ENCODE data around the gene IQCM. TPM values are rescaled to one million over a fixed set of nuclear protein-coding genes. Genes with fewer than 3 reads are reported as not detected.
"Not testable (repeated sequence)": the region's sequence is repeated elsewhere in the genome, so short reads cannot be mapped to it uniquely, and the experiment has no call there.

IQCM gene
- total RNA-seq, 2 donors from 2014 or later = not detected

- no peak for ATAC-seq
- no peaks in the 10 kb centered on the region for H3K36me3 Mint-ChIP-seq
- H3K9me3 Mint-ChIP-seq = peaks cover 6 to 8% of the 10 kb centered on the region in 2 donors
Measured at GRCh38 chr4:149349541-149349940, 466.1 kb downstream of the IQCM start.

GRCh38 chr4:149347139-149347538 is 468.5 kb downstream of the IQCM start:
- Mint-ChIP-seq H3K27ac (no peak overlapping the region), H3K36me3 (no peaks in the 10 kb centered on the region), H3K9me3 (peaks cover 0 to under 1% of the 10 kb centered on the region in 2 donors)
- ATAC-seq (no peak), DNase-seq (ENCODE audit: low spot score in 2 of 2) (no peak)

More at GRCh38 chr4:149349541-149349940, 466.1 kb downstream of the IQCM start:
- no peak for DNase-seq (ENCODE audit: low spot score in 2 of 2)
- no peak overlapping the region for H3K27ac Mint-ChIP-seq

GRCh38 chr4:149345424-149345823 is 470.2 kb downstream of the IQCM start:
- Mint-ChIP-seq H3K36me3 (no peaks in the 10 kb centered on the region), H3K27ac (no peak overlapping the region), H3K9me3 (no peaks in the 10 kb centered on the region)
- DNase-seq (ENCODE audit: low spot score in 2 of 2) = no peak
- ATAC-seq = no peak

GRCh38 chr4:149344436-149344835 is 471.2 kb downstream of the IQCM start:
- Mint-ChIP-seq H3K27ac (no peak overlapping the region), H3K36me3 (no peaks in the 10 kb centered on the region), H3K9me3 (peaks cover 3 to 5% of the 10 kb centered on the region in 2 donors)
- ATAC-seq = no peak
- no peak for DNase-seq (ENCODE audit: low spot score in 2 of 2)

GRCh38 chr4:149343614-149344013 is 472.0 kb downstream of the IQCM start:
- no peak for DNase-seq (ENCODE audit: low spot score in 2 of 2)
- no peak for ATAC-seq
- Mint-ChIP-seq H3K9me3 (peaks cover 3 to 10% of the 10 kb centered on the region in 2 donors), H3K36me3 (no peaks in the 10 kb centered on the region), H3K27ac (no peak overlapping the region)

GRCh38 chr4:149341117-149341516 is 474.5 kb downstream of the IQCM start:
- not testable (repeated sequence) for H3K36me3 Mint-ChIP-seq; DNase-seq (ENCODE audit: low spot score in 2 of 2); ATAC-seq; H3K27ac Mint-ChIP-seq
- H3K9me3 Mint-ChIP-seq = peaks cover 7 to 14% of the 10 kb centered on the region in 2 donors

GRCh38 chr4:149328161-149328560 is 487.5 kb downstream of the IQCM start:
- ATAC-seq (no peak), DNase-seq (ENCODE audit: low spot score in 2 of 2) (no peak)
- H3K27ac Mint-ChIP-seq = no peak overlapping the region
- peaks cover 12 to 15% of the 10 kb centered on the region in 2 donors for H3K9me3 Mint-ChIP-seq
- H3K36me3 Mint-ChIP-seq = no peaks in the 10 kb centered on the region

- DNase-seq (ENCODE audit: low spot score in 2 of 2) (no peak), ATAC-seq (no peak)
- Mint-ChIP-seq H3K27ac (no peak overlapping the region), H3K36me3 (no peaks in the 10 kb centered on the region), H3K9me3 (peaks cover 16 to 20% of the 10 kb centered on the region in 2 donors)
Measured at GRCh38 chr4:149322203-149322602, 493.4 kb downstream of the IQCM start.

GRCh38 chr4:149321438-149321837 is 494.2 kb downstream of the IQCM start:
- no peak overlapping the region for H3K27ac Mint-ChIP-seq
- ATAC-seq = no peak

GRCh38 chr4:149311076-149311475 is 504.6 kb downstream of the IQCM start:
- ATAC-seq (no peak), DNase-seq (ENCODE audit: low spot score in 2 of 2) (no peak)
- Mint-ChIP-seq H3K9me3 (peaks cover 10 to 18% of the 10 kb centered on the region in 2 donors), H3K36me3 (no peaks in the 10 kb centered on the region), H3K27ac (no peak overlapping the region)

More at GRCh38 chr4:149321438-149321837, 494.2 kb downstream of the IQCM start:
- no peak for DNase-seq (ENCODE audit: low spot score in 2 of 2)
- H3K36me3 Mint-ChIP-seq = no peaks in the 10 kb centered on the region
- peaks cover 16 to 20% of the 10 kb centered on the region in 2 donors for H3K9me3 Mint-ChIP-seq

- no peaks in the 10 kb centered on the region for H3K36me3 Mint-ChIP-seq
- ATAC-seq = peak in 1 of 2 donors; percentile 62
Measured at GRCh38 chr4:149306537-149306936, 509.1 kb downstream of the IQCM start.

More at GRCh38 chr4:149306537-149306936, 509.1 kb downstream of the IQCM start:
- DNase-seq (ENCODE audit: low spot score in 2 of 2) = no peak
- Mint-ChIP-seq H3K27ac (no peak overlapping the region), H3K9me3 (peaks cover 14 to 17% of the 10 kb centered on the region in 2 donors)
